PC-9 (cell line): ENCODE measurements around the gene DOCK9. TPM values are rescaled to one million over a fixed set of nuclear protein-coding genes. Genes with fewer than 3 reads are reported as not detected.

Experiments
- BruUV-seq: library from RNA; stranded (reverse); fragments of 400-500 nt; replicated peaks from 2 replicates; lab custom pipeline; 2021; lab: Mats Ljungman, UMichigan
- CTCF ChIA-PET: fragments of 300-600 bp; sonication (Branson Sonifier 250); formaldehyde crosslinking; loops from one replicate; lab custom pipeline; 2022; ENCODE audit warnings: antibody characterized with exemption; lab: Charles Lee
- POLR2A ChIA-PET: fragments of 300-600 bp; sonication (Branson Sonifier 250); formaldehyde crosslinking; loops from one replicate; lab custom pipeline; 2022; ENCODE audit warnings: antibody characterized with exemption; ENCODE audit not compliant: unreplicated experiment; lab: Charles Lee
- DNase-seq, 2 experiments: peaks; one replicate each; pipeline versions ENCODE4 v3.0.0 to v3.0.0-alpha.2; 2015 to 2022; ENCODE audit warnings: mixed read lengths in 1 of 2
- H2AFZ ChIP-seq: fragments of 200-600 bp; sonication (generic); 2 replicates; pipeline ENCODE4 v1.8.1; 2017; ENCODE audit warnings: antibody characterized with exemption
- H3F3A ChIP-seq: fragments of 200-600 bp; sonication (generic); 2 replicates; pipeline ENCODE4 v1.8.1; 2017; ENCODE audit warnings: antibody characterized with exemption, mild to moderate bottlenecking, low read depth; ENCODE audit not compliant: insufficient read depth
- H3K27ac ChIP-seq: fragments of 200-600 bp; sonication (generic); 2 replicates; pipeline ENCODE4 v1.6.1; 2016; ENCODE audit warnings: mixed run types
- H3K27me3 ChIP-seq: fragments of 200-600 bp; sonication (generic); 2 replicates; pipeline ENCODE4 v1.6.1; 2016; ENCODE audit warnings: low read depth, mixed run types; ENCODE audit not compliant: insufficient read depth
- H3K36me3 ChIP-seq: fragments of 200-600 bp; sonication (generic); 2 replicates; pipeline ENCODE4 v1.6.1; 2016; ENCODE audit warnings: low read depth, mixed run types
- H3K4me1 ChIP-seq: fragments of 200-600 bp; sonication (generic); replicated peaks from 2 replicates; pipeline ENCODE4 v1.6.1; 2016; ENCODE audit warnings: mixed run types; ENCODE audit not compliant: insufficient read depth
- H3K4me2 ChIP-seq: fragments of 200-600 bp; sonication (generic); 2 replicates; pipeline ENCODE4 v1.6.1; 2017; ENCODE audit warnings: mixed run types
- H3K4me3 ChIP-seq: fragments of 200-600 bp; sonication (generic); 2 replicates; pipeline ENCODE4 v1.6.1; 2016; ENCODE audit warnings: mixed run types
- H3K79me2 ChIP-seq: fragments of 200-600 bp; sonication (generic); 2 replicates; pipeline ENCODE4 v1.6.1; 2017; ENCODE audit warnings: low read depth, mixed run types
- H3K9me2 ChIP-seq: fragments of 200-600 bp; sonication (generic); 2 replicates; pipeline ENCODE4 v1.8.1; 2017; ENCODE audit warnings: mild to moderate bottlenecking; ENCODE audit not compliant: insufficient read depth
- H3K9me3 ChIP-seq: fragments of 200-600 bp; sonication (generic); 2 replicates; pipeline ENCODE4 v1.8.1; 2016; ENCODE audit warnings: low read depth; ENCODE audit not compliant: insufficient read depth
- H4K20me1 ChIP-seq: fragments of 200-600 bp; sonication (generic); 2 replicates; pipeline ENCODE4 v1.8.1; 2017; ENCODE audit not compliant: insufficient read depth
- EZH2 ChIP-seq: fragments of 200-600 bp; sonication (generic); IDR thresholded peaks from 2 replicates; pipeline ENCODE4 v1.8.0; 2017; ENCODE audit warnings: antibody characterized with exemption, low read depth
- intact Hi-C: fragments of 100-400 bp; cut with micrococcal nuclease; formaldehyde crosslinking; loops from one replicate; pipeline ENCODE4 v1.10.0; 2022; ENCODE audit not compliant: unreplicated experiment
- total RNA-seq: library from RNA; stranded (reverse); gene quantifications from 2 replicates; pipeline ENCODE4 v1.2.3, GENCODE V29; 2021
- TF ChIP-seq, protein P1 (sequence below): fragments of 200-600 bp; sonication (generic); conservative IDR thresholded peaks from 2 replicates; pipeline ENCODE4 v1.6.1; 2017; ENCODE audit warnings: mixed run types, antibody characterized with exemption, mild to moderate bottlenecking, moderate library complexity

The DOCK9 gene
- total RNA-seq, 1 experiment from 2014 or later, result 69.5 TPM

DNA sequence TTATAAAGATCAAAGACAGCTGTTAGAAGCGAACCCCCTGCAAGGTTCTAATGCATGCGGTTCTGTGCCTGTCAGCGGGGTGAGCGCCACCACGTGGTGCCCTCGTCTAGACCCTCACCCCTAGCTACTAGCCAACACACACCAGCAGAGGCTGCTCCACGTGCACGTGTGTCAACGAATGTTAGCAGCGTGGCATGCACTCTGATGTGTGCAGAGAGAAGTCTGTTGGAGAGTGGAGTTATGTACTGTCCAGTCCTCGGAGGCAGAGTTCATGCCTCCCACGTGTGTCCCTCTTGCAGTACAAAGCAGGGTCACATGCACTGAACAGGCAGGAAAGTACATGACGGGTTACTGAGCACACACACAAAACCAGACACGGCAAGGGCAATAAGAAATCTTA, 150.4 kb downstream of the DOCK9 start:
- Histone ChIP-seq H3K36me3 (0 out of 2 replicates have a peak, but pooled peaks cover 22% of the 10 kb centered on the region), H3K9me3 (no peaks in the 10 kb centered on the region), H2AFZ (no peak overlapping the region), H3K4me3 (no peak overlapping the region), H3K27ac (no peak overlapping the region), H4K20me1 (no peaks in the 10 kb centered on the region), H3F3A (no peaks in the 10 kb centered on the region), H3K4me1 (no peaks in the 10 kb centered on the region), H3K4me2 (no peak overlapping the region), H3K27me3 (no peaks in the 10 kb centered on the region), H3K79me2 (no peaks in the 10 kb centered on the region), H3K9me2 (no peaks in the 10 kb centered on the region)
- intact Hi-C loops, result no loop called here
- ChIA-PET CTCF (no interaction called here), POLR2A (no interaction called here)
- DNase-seq, result no peak
- no TSS peak for BruUV-seq
- TF ChIP-seq, protein P1, sequence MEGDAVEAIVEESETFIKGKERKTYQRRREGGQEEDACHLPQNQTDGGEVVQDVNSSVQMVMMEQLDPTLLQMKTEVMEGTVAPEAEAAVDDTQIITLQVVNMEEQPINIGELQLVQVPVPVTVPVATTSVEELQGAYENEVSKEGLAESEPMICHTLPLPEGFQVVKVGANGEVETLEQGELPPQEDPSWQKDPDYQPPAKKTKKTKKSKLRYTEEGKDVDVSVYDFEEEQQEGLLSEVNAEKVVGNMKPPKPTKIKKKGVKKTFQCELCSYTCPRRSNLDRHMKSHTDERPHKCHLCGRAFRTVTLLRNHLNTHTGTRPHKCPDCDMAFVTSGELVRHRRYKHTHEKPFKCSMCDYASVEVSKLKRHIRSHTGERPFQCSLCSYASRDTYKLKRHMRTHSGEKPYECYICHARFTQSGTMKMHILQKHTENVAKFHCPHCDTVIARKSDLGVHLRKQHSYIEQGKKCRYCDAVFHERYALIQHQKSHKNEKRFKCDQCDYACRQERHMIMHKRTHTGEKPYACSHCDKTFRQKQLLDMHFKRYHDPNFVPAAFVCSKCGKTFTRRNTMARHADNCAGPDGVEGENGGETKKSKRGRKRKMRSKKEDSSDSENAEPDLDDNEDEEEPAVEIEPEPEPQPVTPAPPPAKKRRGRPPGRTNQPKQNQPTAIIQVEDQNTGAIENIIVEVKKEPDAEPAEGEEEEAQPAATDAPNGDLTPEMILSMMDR, result no peak
- TF ChIP-seq EZH2, result no peak

DNA sequence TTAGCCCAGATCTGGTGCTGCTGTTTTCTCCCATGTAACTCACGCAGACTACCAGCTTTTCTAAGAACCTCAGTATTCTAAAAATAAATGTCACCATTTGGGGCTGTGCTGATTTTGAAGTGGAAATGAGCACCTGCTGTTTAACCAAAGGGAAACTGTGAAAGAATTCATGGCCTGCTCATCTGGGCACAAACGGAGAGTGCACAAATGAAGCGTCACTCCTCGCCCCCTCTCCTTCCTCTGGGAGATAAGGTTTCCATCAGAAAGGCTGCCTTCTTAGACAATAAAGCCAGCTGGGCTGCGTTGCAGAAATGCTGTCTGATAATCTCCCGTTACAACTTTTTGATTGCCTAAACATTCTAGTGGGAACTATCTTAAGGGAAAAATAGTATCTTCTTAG, 151.7 kb downstream of the DOCK9 start:
- intact Hi-C loops, result no loop called here
- Histone ChIP-seq H3K36me3 (0 out of 2 replicates have a peak, but pooled peaks cover 22% of the 10 kb centered on the region), H3K4me2 (no peak overlapping the region), H3K4me1 (no peaks in the 10 kb centered on the region), H4K20me1 (no peaks in the 10 kb centered on the region), H3K9me3 (no peaks in the 10 kb centered on the region), H3K79me2 (no peaks in the 10 kb centered on the region), H3K4me3 (no peak overlapping the region), H3F3A (no peaks in the 10 kb centered on the region), H3K9me2 (no peaks in the 10 kb centered on the region), H3K27me3 (no peaks in the 10 kb centered on the region), H3K27ac (no peak overlapping the region), H2AFZ (no peak overlapping the region)
- ChIA-PET POLR2A (no interaction called here), CTCF (no interaction called here)
- TF ChIP-seq, protein P1, result no peak
- no peak for TF ChIP-seq EZH2
- BruUV-seq, result no TSS peak
- no peak for DNase-seq

DNA sequence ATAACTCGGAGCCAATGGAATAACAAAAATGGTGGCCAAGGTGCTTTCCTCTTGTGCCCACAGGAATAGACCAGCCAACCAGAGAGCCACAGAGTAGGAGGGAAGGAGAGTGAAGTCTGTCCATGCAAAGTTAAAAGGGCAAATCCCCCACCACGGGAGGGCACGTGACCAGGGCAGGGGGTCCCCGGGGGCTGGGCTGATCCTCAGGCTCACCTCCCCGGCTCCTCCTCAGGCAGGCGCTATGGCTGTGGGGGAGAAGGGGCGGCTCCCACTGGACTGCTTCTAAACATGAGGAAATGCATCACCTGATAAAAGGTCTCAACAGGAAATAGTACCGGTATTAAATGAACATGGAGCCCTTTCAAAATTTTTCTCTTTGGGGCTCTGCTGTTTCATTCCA, 152.2 kb downstream of the DOCK9 start:
- no peak for DNase-seq

More for the DNA sequence above, 152.2 kb downstream of the DOCK9 start:
- H4K20me1 ChIP-seq, result no peaks in the 10 kb centered on the region
- no TSS peak for BruUV-seq
- H3F3A ChIP-seq, result no peaks in the 10 kb centered on the region
- intact Hi-C loops, result no loop called here
- POLR2A ChIA-PET, result no interaction called here
- TF ChIP-seq EZH2, result no peak
- TF ChIP-seq, protein P1, result no peak
- no peaks in the 10 kb centered on the region for H3K9me3 ChIP-seq
- no peak overlapping the region for H2AFZ ChIP-seq
- no peaks in the 10 kb centered on the region for H3K27me3 ChIP-seq
- no peak overlapping the region for H3K4me3 ChIP-seq
- CTCF ChIA-PET, result no interaction called here
- no peak overlapping the region for H3K27ac ChIP-seq
- H3K4me1 ChIP-seq, result no peaks in the 10 kb centered on the region
- H3K4me2 ChIP-seq, result no peak overlapping the region
- H3K79me2 ChIP-seq, result no peaks in the 10 kb centered on the region
- 0 out of 2 replicates have a peak, but pooled peaks cover 21% of the 10 kb centered on the region for H3K36me3 ChIP-seq
- H3K9me2 ChIP-seq, result no peaks in the 10 kb centered on the region
